Spleen (tissue), 7 donors: ENCODE measurements around the gene GDPD5.

Experiments used
- CTCF ChIP-seq, 11 experiments: fragments of 200-600 bp in 7 of 11; fragments of 450-650 bp in 4 of 11; sonication (generic) in 4 of 11; IDR thresholded peaks in 8 of 11; conservative IDR thresholded peaks in 3 of 11; 1 replicate in 7 of 11; 2 replicates in 4 of 11; pipeline versions ENCODE4 v1.4.0 to v1.8.0; 2016 to 2021; ENCODE audit warnings: antibody characterized with exemption in 11 of 11, inconsistent platforms in 4 of 11, mild to moderate bottlenecking in 1 of 11
- POLR2A ChIP-seq, 3 donors: fragments of 450-650 bp; IDR thresholded peaks; one replicate each; pipeline ENCODE4 v1.5.1; 2017; ENCODE audit warnings: antibody characterized with exemption in 3 of 3, mild to moderate bottlenecking in 1 of 3
- POLR2AphosphoS5 ChIP-seq, 3 donors: sonication (generic); formaldehyde crosslinking; IDR thresholded peaks; one replicate each; pipeline ENCODE4 v1.5.1; 2017; ENCODE audit warnings: antibody characterized with exemption in 3 of 3
- donor health status: DM: no; HTN: no; CAD: no; lungs with moderate emphysema.
- donor health status: DM: no; HTN: no; CAD: no.
- donor health status: DM: no; HTN: no; CAD: no.

- TF ChIP-seq CTCF (IDR thresholded peaks at IDR 0.05 in 8 of 11, conservative IDR thresholded peaks at IDR 0.05 in 3 of 11) (no peak), POLR2AphosphoS5 (IDR thresholded peaks at IDR 0.05) (no peak), POLR2A (IDR thresholded peaks at IDR 0.05) (no peak)
These were observed 48.2 kb downstream of the GDPD5 start for GRCh38 chr11:75477614-75477935.
